Loucy (cell line): ENCODE results near the gene MC4R.

Source experiments
- EZH2phosphoT487 ChIP-seq: fragments of 200-600 bp; IDR thresholded peaks from 2 replicates; pipeline ENCODE4 v1.6.1; 2018; ENCODE audit warnings: antibody characterized with exemption, mild to moderate bottlenecking, moderate library complexity, borderline replicate concordance
- TF ChIP-seq, protein P1 (sequence below): fragments of 200-600 bp; sonication (generic); conservative IDR thresholded peaks from 2 replicates; pipeline ENCODE4 v1.5.1; 2014; ENCODE audit warnings: mild to moderate bottlenecking, antibody characterized with exemption, low read length

DNA sequence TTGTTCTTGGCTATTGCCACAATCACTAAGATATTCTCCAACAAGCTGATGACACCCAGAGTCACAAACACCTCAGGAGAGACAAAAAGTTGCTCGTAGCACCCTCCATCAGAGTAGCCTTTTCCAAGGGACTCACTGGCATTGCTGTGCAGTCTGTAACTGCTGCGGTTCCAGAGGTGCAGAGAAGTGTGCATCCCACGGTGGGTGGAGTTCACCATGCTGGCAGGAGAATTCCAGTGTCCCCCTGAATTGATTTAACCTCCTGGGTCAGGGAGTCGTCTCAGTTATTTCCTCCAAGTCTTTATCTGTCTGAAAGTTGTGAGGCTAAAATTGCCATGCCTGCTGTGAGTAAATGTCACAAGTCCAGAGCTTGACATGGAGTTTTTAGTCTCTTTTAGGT lies 443 bp downstream of the MC4R start:
- TF ChIP-seq, protein P1, sequence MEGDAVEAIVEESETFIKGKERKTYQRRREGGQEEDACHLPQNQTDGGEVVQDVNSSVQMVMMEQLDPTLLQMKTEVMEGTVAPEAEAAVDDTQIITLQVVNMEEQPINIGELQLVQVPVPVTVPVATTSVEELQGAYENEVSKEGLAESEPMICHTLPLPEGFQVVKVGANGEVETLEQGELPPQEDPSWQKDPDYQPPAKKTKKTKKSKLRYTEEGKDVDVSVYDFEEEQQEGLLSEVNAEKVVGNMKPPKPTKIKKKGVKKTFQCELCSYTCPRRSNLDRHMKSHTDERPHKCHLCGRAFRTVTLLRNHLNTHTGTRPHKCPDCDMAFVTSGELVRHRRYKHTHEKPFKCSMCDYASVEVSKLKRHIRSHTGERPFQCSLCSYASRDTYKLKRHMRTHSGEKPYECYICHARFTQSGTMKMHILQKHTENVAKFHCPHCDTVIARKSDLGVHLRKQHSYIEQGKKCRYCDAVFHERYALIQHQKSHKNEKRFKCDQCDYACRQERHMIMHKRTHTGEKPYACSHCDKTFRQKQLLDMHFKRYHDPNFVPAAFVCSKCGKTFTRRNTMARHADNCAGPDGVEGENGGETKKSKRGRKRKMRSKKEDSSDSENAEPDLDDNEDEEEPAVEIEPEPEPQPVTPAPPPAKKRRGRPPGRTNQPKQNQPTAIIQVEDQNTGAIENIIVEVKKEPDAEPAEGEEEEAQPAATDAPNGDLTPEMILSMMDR, result no peak
- no peak for TF ChIP-seq EZH2phosphoT487
